Osteoblast (primary cell): Measurements from ENCODE around the gene TRIM14. TPM values are rescaled to one million over a fixed set of nuclear protein-coding genes. Genes with fewer than 3 reads are reported as not detected.
"Not testable (repeated sequence)": the region's sequence is repeated elsewhere in the genome, so short reads cannot be mapped to it uniquely, and the experiment has no call there.

ENCODE experiments used
- DNase-seq: peaks from one replicate; pipeline ENCODE4 v3.0.0; 2011; ENCODE audit warnings: low spot score, mixed read lengths; ENCODE audit not compliant: insufficient read length; ENCODE audit errors: missing footprints
- H2AFZ ChIP-seq: 2 replicates; pipeline ENCODE4 v1.6.0; 2011; ENCODE audit warnings: mild to moderate bottlenecking, low read length
- H3K27ac ChIP-seq: 2 replicates; pipeline ENCODE4 v1.5.1; 2011; ENCODE audit warnings: mild to moderate bottlenecking, low read depth, low read length, moderate library complexity
- H3K27me3 ChIP-seq: 2 replicates; pipeline ENCODE4 v1.6.0; 2012; ENCODE audit warnings: mild to moderate bottlenecking, control low read depth, inconsistent platforms, low read length, moderate library complexity; ENCODE audit not compliant: insufficient read depth
- H3K36me3 ChIP-seq: 2 replicates; pipeline ENCODE4 v1.5.1; 2011; ENCODE audit warnings: mild to moderate bottlenecking, low read length, control low read depth, moderate library complexity; ENCODE audit not compliant: insufficient read depth
- H3K4me1 ChIP-seq: 2 replicates; pipeline ENCODE4 v1.5.1; 2011; ENCODE audit warnings: mild to moderate bottlenecking, low read length, control low read depth, moderate library complexity; ENCODE audit not compliant: insufficient read depth
- H3K4me2 ChIP-seq: 2 replicates; pipeline ENCODE4 v1.6.0; 2011; ENCODE audit warnings: mild to moderate bottlenecking, low read length; ENCODE audit not compliant: insufficient read depth
- H3K4me3 ChIP-seq: fragments of 200-600 bp; sonication (generic); 3 replicates; pipeline ENCODE4 v1.5.1; 2012; ENCODE audit warnings: mild to moderate bottlenecking, low read length, inconsistent platforms; ENCODE audit not compliant: insufficient read depth
- H3K79me2 ChIP-seq: 2 replicates; pipeline ENCODE4 v1.6.0; 2012; ENCODE audit warnings: mild to moderate bottlenecking, low read length, control low read depth, inconsistent platforms; ENCODE audit not compliant: insufficient read depth
- H3K9me3 ChIP-seq: 2 replicates; pipeline ENCODE4 v1.5.1; 2011; ENCODE audit warnings: low read depth, low read length, control low read depth
- H4K20me1 ChIP-seq: 2 replicates; pipeline ENCODE4 v1.6.0; 2012; ENCODE audit warnings: mild to moderate bottlenecking, low read length, control low read depth; ENCODE audit not compliant: insufficient read depth
- total RNA-seq: library from RNA; depleted of rRNA; stranded (reverse); fragments of >200 nt; gene quantifications from 2 replicates; pipeline ENCODE4 v1.2.3, GENCODE V29; 2012
- TF ChIP-seq, protein P1 (sequence below): IDR thresholded peaks from 2 replicates; pipeline ENCODE4 v1.5.1; 2011; ENCODE audit warnings: mild to moderate bottlenecking, low read depth, low read length, moderate library complexity; ENCODE audit errors: extremely low read depth

Gene TRIM14
- total RNA-seq, 1 donor = 1.1 TPM

GRCh38 chr9:98091735-98092612, 27.0 kb downstream of the TRIM14 start:
- no peaks in the 10 kb centered on the region for H4K20me1 ChIP-seq
- DNase-seq = peak; percentile 89
- H3K27ac ChIP-seq = no peak overlapping the region
- H3K79me2 ChIP-seq = no peaks in the 10 kb centered on the region
- peaks cover 4% of the 10 kb centered on the region for H3K4me1 ChIP-seq
- H3K27me3 ChIP-seq = no peaks in the 10 kb centered on the region
- H3K36me3 ChIP-seq = no peaks in the 10 kb centered on the region
- TF ChIP-seq, protein P1, sequence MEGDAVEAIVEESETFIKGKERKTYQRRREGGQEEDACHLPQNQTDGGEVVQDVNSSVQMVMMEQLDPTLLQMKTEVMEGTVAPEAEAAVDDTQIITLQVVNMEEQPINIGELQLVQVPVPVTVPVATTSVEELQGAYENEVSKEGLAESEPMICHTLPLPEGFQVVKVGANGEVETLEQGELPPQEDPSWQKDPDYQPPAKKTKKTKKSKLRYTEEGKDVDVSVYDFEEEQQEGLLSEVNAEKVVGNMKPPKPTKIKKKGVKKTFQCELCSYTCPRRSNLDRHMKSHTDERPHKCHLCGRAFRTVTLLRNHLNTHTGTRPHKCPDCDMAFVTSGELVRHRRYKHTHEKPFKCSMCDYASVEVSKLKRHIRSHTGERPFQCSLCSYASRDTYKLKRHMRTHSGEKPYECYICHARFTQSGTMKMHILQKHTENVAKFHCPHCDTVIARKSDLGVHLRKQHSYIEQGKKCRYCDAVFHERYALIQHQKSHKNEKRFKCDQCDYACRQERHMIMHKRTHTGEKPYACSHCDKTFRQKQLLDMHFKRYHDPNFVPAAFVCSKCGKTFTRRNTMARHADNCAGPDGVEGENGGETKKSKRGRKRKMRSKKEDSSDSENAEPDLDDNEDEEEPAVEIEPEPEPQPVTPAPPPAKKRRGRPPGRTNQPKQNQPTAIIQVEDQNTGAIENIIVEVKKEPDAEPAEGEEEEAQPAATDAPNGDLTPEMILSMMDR = no peak
- H2AFZ ChIP-seq = no peak overlapping the region
- H3K4me3 ChIP-seq = no peak overlapping the region
- no peaks in the 10 kb centered on the region for H3K9me3 ChIP-seq
- peak overlapping the region; percentile 39 for H3K4me2 ChIP-seq

DNA sequence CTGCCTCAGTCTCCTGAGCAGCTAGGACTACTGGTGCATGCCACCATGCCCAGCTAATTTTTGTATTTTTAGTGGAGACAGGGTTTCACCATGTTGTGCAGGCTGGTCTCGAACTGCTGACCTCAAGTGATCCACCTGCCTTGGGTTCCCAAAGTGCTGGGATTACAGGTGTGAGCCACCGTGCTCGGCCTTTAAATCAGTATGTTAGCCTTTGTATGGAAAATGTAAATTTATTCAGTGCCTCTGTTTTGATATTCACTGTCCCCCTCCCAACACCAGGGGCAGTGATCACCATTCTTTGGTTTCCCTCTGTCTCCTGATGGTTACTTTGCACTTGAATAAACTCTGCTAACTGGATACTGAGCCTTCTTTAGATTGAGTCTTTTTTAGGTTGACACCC, 28.3 kb downstream of the TRIM14 start:
- not testable (repeated sequence) for H4K20me1 ChIP-seq, H3K36me3 ChIP-seq, H3K27ac ChIP-seq, H3K4me1 ChIP-seq, H3K79me2 ChIP-seq, H2AFZ ChIP-seq, H3K9me3 ChIP-seq, DNase-seq, H3K4me2 ChIP-seq, H3K27me3 ChIP-seq, H3K4me3 ChIP-seq

DNA sequence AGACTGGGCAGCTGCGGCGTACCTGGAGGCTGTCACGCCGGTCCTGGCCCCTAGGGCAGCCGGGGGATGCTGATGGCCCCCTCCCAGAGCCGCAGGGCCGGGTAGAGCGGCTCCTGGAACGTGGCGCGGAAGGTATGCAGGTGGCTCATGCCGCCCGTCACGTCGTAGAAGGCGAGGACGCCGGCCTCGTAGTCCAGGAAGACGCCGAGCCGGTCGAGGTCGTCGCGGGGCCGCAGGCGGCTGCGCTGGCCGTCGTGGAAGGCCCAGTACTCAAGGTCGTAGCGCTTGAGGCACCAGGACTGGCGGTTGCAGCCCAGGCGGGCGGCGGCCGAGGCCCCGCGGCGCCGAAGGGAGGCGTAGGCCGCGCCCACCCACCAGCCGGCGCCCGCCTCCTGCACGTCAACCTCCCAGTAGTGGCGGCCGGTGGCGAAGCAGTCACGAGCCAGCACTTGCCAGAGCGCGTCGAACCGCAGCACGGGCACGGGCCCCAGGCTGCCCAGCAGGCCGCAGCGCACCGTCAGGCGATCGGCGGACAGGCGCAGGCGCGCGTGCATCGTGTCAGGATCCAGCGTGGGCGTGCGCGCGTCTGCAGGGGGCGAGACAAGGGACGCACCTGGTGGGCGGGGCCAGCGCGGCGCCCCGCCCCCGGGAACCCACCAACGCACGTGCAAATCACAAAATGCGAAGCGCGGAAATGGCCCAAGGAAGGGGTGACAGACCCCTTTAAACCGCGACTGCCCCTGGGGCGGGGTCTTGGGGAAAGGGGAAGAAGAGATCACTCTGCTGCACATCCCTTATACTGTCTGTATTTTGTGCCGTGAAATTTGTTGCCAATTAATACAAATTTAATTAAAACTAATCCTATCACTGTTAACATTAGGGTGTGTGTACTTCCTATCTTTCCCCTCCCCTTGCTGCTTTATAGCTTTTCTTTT, 31.3 kb downstream of the TRIM14 start:
- Histone ChIP-seq H3K9me3 (no peaks in the 10 kb centered on the region), H3K79me2 (no peaks in the 10 kb centered on the region), H3K27me3 (no peaks in the 10 kb centered on the region), H3K4me1 (peaks cover 4% of the 10 kb centered on the region), H3K4me2 (peak overlapping the region; percentile 75), H3K4me3 (peak overlapping the region; percentile 65), H4K20me1 (no peaks in the 10 kb centered on the region), H3K36me3 (peaks cover 9% of the 10 kb centered on the region), H2AFZ (peak overlapping the region; percentile 35), H3K27ac (no peak overlapping the region)
- TF ChIP-seq, protein P1 = no peak
- peak; percentile 95 for DNase-seq

GRCh38 chr9:98086461-98086860, 32.6 kb downstream of the TRIM14 start:
- Histone ChIP-seq H3K36me3 (peaks cover 22% of the 10 kb centered on the region), H3K79me2 (no peaks in the 10 kb centered on the region), H3K4me2 (no peak overlapping the region), H3K4me3 (no peak overlapping the region), H2AFZ (no peak overlapping the region), H3K27me3 (no peaks in the 10 kb centered on the region), H3K9me3 (no peaks in the 10 kb centered on the region), H4K20me1 (no peaks in the 10 kb centered on the region), H3K4me1 (peaks cover 10% of the 10 kb centered on the region), H3K27ac (no peak overlapping the region)
- TF ChIP-seq, protein P1 = no peak
- DNase-seq = no peak
